ENCODE data around the gene VPS9D1. TPM values are rescaled to one million over a fixed set of nuclear protein-coding genes. Genes with fewer than 3 reads are reported as not detected.
A peak's percentile ranks its signal among the peaks of the same experiment; 100 is the strongest.

Gene VPS9D1
- total and polyA plus RNA-seq, 10 of the 15 experiments (the other 5 are each of a cell fraction or from before 2014, with no cell fraction given): 0.65 to 4.2 (median 1.1) TPM

DNA sequence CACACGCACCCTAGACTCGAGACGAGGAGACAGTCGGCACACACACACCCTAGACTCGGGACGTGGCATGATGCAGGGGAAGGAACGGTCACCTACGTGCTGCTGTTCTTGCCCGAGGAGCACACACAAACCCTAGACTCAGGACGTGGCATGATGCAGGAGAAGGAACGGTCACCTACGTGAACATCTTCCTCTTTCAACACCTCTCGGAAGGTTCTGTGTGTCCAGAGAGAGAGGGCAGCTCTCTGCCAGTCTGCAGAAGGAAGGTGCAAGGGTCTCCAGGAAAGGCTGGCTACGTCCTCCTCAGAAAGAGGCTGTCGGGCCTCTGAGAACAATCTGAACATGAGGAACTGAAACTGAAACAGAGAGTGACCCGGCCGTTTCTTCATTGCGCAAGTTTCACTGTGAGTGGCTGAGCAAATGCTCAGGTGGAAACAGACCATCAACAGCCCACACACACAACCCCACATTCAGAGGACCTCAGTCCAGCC, 44.1 kb upstream of the VPS9D1 start (continued):
- TF ChIP-seq MYB (IDR thresholded peaks at IDR 0.05; ENCODE audit: borderline replicate concordance, low read depth, low read length): peak; percentile 77; the same call in 1 of the 2 replicates
- TF ChIP-seq, protein P1, sequence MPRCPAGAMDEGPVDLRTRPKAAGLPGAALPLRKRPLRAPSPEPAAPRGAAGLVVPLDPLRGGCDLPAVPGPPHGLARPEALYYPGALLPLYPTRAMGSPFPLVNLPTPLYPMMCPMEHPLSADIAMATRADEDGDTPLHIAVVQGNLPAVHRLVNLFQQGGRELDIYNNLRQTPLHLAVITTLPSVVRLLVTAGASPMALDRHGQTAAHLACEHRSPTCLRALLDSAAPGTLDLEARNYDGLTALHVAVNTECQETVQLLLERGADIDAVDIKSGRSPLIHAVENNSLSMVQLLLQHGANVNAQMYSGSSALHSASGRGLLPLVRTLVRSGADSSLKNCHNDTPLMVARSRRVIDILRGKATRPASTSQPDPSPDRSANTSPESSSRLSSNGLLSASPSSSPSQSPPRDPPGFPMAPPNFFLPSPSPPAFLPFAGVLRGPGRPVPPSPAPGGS (IDR thresholded peaks at IDR 0.05; ENCODE audit: borderline replicate concordance, insufficient read depth, low read depth, low read length, poor library complexity, severe bottlenecking): peak; percentile 79
- TF ChIP-seq GATAD2B (conservative IDR thresholded peaks at IDR 0.05; ENCODE audit: low read depth): peak; percentile 66; the same call in 1 of the 2 replicates
- peak; percentile 77 to 98; a peak in 3 of 4 replicates for TF ChIP-seq CEBPB (IDR thresholded peaks at IDR 0.05; ENCODE audit: borderline replicate concordance in 1 of 2, low read depth in 2 of 2, low read length in 2 of 2)
- 0 out of 2 replicates have a peak, but pooled peaks have one; percentile 35 for TF ChIP-seq CBX5 (IDR thresholded peaks at IDR 0.05; ENCODE audit: low read depth)
- TF ChIP-seq CREM (IDR thresholded peaks at IDR 0.05; ENCODE audit: low read depth): peak; percentile 88
- no peak for TF ChIP-seq YBX1 (IDR thresholded peaks at IDR 0.05)
- no peak for TF ChIP-seq SIX5 (IDR thresholded peaks at IDR 0.05; ENCODE audit: low read depth, low read length, severe bottlenecking)
- peak; percentile 67; the same call in 1 of the 2 replicates for TF ChIP-seq TBL1XR1 (IDR thresholded peaks at IDR 0.05; ENCODE audit: low read depth, low read length)
- no peak for TF ChIP-seq KDM1A (IDR thresholded peaks at IDR 0.05; ENCODE audit: borderline replicate concordance)
- TF ChIP-seq RBBP5 (conservative IDR thresholded peaks at IDR 0.05): no peak
- TF ChIP-seq SP1 (IDR thresholded peaks at IDR 0.05; ENCODE audit: low read depth, low read length): peak; percentile 7
- TF ChIP-seq STAT1 (conservative IDR thresholded peaks at IDR 0.05): 0 out of 2 replicates have a peak, but pooled peaks have one; percentile 52
- TF ChIP-seq SMARCA5 (IDR thresholded peaks at IDR 0.05): 0 out of 2 replicates have a peak, but pooled peaks have one; percentile 35
- no peak for TF ChIP-seq STAT3 (IDR thresholded peaks at IDR 0.05; ENCODE audit: low read depth, low read length)
- peak; percentile 68; the same call in 2 of the 3 replicates for TF ChIP-seq POU2F2 (IDR thresholded peaks at IDR 0.05; ENCODE audit: borderline replicate concordance, low read depth, low read length)
- TF ChIP-seq, protein P2, sequence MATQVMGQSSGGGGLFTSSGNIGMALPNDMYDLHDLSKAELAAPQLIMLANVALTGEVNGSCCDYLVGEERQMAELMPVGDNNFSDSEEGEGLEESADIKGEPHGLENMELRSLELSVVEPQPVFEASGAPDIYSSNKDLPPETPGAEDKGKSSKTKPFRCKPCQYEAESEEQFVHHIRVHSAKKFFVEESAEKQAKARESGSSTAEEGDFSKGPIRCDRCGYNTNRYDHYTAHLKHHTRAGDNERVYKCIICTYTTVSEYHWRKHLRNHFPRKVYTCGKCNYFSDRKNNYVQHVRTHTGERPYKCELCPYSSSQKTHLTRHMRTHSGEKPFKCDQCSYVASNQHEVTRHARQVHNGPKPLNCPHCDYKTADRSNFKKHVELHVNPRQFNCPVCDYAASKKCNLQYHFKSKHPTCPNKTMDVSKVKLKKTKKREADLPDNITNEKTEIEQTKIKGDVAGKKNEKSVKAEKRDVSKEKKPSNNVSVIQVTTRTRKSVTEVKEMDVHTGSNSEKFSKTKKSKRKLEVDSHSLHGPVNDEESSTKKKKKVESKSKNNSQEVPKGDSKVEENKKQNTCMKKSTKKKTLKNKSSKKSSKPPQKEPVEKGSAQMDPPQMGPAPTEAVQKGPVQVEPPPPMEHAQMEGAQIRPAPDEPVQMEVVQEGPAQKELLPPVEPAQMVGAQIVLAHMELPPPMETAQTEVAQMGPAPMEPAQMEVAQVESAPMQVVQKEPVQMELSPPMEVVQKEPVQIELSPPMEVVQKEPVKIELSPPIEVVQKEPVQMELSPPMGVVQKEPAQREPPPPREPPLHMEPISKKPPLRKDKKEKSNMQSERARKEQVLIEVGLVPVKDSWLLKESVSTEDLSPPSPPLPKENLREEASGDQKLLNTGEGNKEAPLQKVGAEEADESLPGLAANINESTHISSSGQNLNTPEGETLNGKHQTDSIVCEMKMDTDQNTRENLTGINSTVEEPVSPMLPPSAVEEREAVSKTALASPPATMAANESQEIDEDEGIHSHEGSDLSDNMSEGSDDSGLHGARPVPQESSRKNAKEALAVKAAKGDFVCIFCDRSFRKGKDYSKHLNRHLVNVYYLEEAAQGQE (IDR thresholded peaks at IDR 0.05; ENCODE audit: low read depth, low read length): no peak
- TF ChIP-seq NR2C1 (IDR thresholded peaks at IDR 0.05): no peak
- TF ChIP-seq HDAC6 (IDR thresholded peaks at IDR 0.05; ENCODE audit: unreplicated experiment): no peak
- TF ChIP-seq ZSCAN29 (IDR thresholded peaks at IDR 0.05): no peak
- TF ChIP-seq, protein P3, sequence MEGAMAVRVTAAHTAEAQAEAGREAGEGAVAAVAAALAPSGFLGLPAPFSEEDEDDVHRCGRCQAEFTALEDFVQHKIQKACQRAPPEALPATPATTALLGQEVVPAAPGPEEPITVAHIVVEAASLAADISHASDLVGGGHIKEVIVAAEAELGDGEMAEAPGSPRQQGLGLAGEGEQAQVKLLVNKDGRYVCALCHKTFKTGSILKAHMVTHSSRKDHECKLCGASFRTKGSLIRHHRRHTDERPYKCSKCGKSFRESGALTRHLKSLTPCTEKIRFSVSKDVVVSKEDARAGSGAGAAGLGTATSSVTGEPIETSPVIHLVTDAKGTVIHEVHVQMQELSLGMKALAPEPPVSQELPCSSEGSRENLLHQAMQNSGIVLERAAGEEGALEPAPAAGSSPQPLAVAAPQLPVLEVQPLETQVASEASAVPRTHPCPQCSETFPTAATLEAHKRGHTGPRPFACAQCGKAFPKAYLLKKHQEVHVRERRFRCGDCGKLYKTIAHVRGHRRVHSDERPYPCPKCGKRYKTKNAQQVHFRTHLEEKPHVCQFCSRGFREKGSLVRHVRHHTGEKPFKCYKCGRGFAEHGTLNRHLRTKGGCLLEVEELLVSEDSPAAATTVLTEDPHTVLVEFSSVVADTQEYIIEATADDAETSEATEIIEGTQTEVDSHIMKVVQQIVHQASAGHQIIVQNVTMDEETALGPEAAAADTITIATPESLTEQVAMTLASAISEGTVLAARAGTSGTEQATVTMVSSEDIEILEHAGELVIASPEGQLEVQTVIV (IDR thresholded peaks at IDR 0.05; ENCODE audit: borderline replicate concordance, partially characterized antibody): no peak
- TF ChIP-seq BMI1 (IDR thresholded peaks at IDR 0.05; ENCODE audit: borderline replicate concordance): peak; percentile 58; the same call in 1 of the 2 replicates
- peak; percentile 71; the same call in 1 of the 2 replicates for TF ChIP-seq TCF12 (IDR thresholded peaks at IDR 0.05; ENCODE audit: low read depth, low read length)
- TF ChIP-seq, protein P4, sequence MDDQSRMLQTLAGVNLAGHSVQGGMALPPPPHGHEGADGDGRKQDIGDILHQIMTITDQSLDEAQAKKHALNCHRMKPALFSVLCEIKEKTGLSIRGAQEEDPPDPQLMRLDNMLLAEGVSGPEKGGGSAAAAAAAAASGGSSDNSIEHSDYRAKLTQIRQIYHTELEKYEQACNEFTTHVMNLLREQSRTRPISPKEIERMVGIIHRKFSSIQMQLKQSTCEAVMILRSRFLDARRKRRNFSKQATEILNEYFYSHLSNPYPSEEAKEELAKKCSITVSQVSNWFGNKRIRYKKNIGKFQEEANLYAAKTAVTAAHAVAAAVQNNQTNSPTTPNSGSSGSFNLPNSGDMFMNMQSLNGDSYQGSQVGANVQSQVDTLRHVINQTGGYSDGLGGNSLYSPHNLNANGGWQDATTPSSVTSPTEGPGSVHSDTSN (IDR thresholded peaks at IDR 0.05; ENCODE audit: insufficient replicate concordance, low read depth, low read length): no peak

Measured in GM12878 (cell line).